ENCODE measurements around the gene WHRN.

Gene WHRN

DNA sequence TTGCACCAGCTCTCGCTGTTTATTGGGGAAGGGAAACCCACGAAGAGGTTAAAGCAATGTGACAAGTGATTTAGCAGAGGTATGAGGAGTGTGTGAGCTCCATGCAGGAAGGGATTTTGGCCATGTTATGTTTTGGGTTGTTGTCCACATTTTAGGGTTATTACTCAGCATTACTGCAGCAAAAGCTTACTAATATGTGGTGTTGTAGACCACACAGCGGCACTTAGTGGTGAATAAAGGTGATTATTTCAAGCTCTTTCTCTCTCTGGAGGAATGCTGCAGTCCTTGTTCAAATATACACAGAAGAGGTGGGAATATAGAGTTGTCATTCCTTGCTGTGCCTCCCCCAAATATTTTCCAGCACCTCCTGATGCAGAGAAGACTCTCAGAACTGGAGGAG is 87.8 kb downstream of the WHRN start:
- DNase-seq (ENCODE audit: low read depth) = no peak

DNA sequence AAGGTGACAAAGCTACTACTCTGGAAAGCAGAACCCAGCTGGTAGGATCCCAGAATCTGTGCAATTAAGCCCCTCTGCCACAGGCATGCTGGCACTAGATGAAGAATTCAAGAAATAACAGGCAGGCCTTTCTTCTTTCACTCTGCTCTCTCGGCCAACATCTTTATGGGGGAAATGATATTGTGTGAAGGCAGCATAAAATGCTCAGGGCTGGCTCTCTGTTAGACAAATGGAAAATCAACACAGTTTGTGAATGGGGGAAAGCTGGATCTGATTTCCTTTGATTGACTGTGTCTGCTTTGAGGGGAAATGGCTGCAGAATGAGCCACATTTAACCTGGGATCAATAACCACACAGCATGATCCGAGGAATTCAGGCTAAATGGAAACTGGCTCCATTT is 88.4 kb downstream of the WHRN start:
- no peak for DNase-seq (ENCODE audit: low read depth)

DNA sequence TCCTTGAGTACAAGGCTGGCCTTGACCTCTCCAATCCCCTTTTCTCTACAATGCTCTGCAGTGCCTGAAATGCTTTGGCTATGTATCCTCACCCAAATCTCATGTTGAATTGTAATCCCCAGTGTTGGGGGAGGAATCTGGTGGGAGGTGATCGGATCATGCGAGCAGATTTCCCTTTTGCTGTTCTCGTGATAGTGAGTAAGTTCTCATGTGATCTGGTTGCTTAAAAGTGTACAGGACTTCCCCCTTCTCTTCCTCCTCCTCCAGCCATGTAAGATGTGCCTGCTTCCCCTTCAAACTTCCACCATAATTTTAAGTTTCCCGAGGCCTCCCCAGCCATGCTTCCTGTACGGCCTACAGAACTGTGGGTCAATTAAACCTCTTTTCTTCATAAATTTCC is 89.0 kb downstream of the WHRN start:
- no peak for DNase-seq (ENCODE audit: low read depth)

DNA sequence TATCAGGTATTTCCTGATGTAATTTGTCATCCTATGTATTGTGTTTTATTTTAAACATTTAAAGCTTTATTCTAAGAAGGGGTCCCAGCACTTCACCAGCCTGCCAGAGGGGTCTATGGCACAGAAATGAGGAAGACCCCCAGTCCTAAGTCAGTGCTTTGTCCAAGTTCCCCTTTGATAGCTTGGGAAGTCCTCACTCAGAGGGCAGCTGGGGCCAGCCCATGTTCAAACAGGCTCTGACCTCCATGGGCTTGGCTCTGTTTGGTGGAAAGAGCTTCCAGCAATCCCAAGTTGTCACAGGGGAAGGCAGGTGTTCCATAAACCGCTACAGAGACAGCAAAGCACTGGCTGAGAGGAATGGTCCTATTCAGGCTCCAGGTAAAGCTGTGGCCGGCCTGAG is 90.9 kb downstream of the WHRN start:
- DNase-seq (ENCODE audit: low read depth) = no peak

DNA sequence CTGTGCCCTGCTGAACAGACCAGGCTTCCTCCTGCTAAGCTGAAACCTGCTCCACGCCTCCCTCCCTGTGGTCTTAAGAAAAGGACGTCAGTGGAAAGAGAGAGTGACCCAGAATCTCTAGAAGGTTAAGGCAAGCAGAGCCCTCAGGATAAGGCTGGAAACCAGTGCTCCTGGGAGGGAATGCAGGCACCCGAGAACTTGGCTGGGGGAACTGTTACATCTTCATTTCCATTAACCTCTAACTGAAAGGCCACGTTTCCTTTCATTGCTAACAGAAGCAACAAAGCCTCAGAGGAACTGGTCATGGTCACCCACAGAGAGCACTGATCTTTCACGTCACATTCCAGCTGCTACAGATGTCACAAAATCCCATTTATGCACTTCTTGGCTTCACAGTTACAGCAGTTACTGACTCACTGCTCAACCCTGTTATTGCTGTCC is 91.4 kb downstream of the WHRN start:
- no peak for DNase-seq (ENCODE audit: low read depth)

DNA sequence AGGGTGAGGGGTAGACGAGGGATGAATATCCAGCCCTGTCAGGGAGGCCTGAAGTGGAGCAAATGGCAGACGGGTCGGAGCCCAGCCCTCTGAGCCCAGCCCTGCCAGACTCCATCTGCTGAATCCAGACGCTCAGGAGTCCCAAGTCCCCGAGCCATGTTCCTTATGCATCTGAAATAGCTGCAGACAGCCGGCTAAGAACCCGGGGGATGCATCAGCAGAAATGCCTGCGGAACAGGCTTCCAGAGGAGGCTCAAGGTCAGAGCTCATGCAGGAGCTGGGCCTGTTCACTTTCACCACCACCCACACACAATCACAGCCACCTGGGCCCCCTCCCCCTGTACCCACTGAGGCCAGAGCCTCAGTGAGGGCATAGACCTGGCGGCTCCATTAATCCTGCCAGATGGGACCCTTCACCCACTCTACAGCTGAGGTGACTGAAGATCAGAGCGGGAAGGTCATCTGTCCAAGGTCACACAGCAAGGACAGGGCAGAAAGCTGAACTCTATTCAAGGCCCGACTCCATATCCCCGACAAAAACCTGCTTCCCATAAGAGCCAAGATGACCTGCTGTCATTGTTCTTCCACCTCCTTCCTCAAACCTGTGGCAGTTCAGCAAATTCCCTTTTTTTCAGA is 93.1 kb downstream of the WHRN start:
- DNase-seq (ENCODE audit: low read depth) = no peak

DNA sequence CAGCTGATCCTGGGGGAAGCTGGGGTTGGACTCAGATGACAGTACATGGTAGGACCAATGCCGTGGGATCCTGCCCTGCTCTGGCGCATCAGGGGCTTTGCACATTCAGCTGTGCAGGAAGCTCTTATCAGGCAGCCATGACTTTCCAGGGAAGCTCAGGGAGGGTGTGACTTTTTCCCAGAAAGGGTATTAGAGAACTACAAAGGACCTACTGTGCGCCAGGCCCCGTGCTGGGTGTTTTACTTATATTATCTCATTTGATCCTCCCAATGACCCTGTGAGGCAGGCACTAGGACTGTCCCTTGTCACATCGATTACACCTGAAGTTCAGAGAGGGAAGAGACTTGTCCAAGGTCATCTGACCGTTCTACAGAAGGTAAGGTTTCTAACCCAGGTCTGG is 93.8 kb downstream of the WHRN start:
- DNase-seq (ENCODE audit: low read depth) = no peak

DNA sequence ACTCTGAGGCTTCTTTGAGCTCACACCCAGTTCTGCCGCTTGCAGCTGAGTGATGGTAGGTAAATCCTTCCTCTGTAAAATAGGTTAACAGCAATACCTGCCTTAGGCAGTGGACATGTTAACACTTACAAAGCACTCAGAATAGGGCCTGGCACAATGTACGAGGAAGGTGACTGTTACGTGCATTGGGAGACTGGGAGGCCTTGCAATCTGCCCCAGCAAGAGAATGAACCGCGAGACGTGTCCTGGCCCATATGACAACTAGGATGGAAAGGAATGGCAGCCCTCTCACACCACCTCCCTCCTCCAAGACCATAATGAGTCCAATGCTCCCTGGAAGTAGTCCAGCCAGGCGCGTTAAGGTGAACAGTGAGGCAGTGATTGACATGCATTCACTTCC is 94.4 kb downstream of the WHRN start:
- DNase-seq (ENCODE audit: low read depth) = no peak

DNA sequence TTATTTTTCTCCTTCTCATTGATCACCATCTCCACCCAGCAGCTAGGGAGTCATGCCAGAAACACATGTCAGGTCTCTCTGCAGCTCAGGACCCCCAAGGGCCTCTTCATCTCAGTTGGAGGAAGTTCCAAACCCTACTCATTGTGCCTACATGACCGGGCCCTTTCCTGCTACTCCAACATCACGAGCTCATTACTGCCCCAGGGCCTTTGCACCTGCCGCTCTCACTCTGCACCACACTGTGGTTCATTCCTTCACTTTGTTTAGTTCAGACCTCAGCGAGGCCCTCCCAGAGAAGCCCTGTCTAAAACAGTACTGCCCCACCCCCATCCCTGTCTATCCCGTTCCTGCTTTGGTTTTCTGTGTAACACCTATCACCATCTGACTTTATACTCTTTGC is 95.4 kb downstream of the WHRN start:
- DNase-seq (ENCODE audit: low read depth) = no peak

DNA sequence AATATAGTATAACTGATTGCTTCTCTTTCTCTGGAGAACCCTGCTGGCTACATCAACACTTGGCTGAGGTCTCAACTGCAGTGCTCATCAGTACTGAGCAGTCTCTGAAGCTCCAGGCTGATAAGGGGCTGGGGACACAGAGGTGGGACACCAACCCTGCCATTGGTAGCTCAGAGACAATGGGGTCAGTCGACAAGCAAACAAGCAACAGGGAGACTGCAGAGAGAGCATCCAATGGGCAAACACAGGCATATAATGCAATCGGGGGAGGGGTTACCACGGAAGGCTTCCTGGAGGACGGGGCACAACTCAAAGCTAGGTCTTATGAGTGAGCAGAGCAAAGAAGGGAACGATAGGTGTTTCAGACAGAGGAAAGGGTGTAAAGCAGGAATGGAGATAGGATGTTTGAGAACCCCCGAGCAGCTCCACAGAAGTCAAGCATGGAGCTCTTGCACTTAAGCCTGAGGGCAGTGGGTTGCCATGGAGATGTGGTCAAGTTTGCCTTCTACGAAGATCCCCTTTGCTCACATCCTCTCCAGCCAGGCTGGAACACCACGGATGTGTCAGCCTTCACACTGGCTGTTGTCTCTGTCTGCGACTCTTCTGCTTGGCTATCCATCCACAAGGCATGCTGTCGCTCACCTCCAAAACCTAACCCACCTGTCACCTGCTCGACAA is 96.0 kb downstream of the WHRN start:
- no peak for DNase-seq (ENCODE audit: low read depth)

DNA sequence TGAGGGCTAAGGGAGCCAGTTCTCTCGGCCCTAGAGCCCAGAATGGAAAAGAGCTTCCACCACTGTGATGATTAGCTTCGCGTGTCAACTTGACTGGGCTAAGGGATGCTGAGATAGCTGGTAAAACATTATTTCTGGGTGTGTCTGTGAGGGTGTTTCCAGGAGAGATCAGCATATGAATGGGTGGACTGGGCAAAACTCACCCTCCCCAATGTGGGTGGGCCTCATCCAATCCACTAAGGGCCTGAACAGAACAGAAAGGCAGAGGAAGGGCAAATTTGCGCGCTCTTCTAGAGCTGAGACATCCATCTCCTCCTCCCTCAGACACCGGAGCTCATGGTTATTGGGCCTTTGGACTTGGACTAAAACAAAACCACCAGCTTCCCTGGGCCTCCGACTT is 96.6 kb downstream of the WHRN start:
- DNase-seq (ENCODE audit: low read depth) = no peak

DNA sequence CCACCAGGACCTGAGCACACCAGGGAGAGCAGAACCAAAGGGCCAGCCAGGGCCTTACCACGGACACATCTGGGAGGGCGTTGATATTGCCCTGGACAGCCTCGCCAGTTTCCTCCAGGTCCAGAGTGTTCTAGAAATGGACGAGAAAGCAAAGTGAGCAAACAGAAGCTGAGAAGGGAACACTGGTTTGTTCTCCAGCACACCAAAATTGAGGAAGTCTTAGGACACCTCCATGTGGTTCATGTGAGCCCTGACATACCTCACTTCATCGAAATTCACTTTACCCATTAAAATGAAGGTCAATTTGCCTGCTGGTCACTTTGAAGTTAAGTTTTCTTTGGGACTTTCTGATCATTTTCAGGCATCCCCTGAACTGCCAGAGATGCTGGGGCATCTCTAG is 97.4 kb downstream of the WHRN start:
- DNase-seq (ENCODE audit: low read depth) = no peak

DNA sequence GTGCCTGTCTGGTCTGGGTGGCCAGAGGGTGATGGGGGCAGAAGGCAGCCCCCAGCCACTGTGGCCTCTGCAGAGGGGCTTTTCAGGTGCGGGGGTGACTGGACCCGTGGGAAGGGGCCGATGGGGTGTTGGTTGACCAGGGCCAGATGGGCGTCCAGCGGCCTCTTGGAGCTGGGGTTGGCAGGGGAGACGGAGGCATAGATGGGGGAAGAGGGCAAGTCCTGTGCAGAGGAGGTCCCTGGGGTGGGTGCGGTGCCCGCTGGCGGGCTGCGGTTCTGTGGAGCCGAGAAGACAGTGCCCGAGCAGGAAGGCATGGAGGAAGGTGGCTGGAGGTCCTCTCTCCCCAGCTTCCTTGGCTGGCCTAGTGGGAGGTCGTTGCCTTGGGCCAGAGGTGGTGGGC is 98.8 kb downstream of the WHRN start:
- no peak for DNase-seq (ENCODE audit: low read depth)

DNA sequence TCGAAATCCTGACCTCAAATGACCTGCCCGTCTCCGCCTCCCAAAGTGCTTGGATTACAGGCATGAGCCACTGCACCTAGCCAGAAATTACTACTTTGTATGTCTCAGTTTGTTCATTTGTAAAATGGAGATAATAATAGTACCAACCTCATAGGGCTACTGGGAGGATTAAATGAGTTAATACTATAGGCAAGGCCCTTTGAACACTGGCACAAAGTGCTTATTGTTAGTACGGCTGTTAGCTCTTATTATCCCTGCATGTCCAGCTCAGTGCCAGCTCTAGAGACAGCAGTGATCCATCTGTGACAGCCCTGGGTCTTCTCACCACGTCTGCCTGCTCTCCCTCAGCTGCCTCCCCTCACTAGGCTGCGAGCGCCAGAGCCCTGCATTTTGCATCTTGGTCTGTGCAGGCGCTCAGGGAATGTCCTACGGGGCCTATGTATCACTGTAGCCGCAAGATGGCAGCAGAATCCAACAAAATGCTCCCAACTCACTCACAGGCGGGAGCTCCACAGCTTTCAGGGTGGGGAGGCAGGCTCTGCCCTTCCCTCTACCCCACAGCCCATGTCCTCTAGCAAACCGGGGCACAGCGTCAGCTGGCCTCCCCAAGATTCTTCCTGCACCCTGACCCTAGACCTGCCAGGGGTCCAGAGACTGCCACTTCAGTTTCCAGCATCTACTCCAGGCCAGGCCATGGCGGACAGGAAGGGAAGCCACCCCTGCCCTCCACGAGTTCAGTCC is 99.8 kb downstream of the WHRN start:
- DNase-seq (ENCODE audit: low read depth) = peak; percentile 59

DNA sequence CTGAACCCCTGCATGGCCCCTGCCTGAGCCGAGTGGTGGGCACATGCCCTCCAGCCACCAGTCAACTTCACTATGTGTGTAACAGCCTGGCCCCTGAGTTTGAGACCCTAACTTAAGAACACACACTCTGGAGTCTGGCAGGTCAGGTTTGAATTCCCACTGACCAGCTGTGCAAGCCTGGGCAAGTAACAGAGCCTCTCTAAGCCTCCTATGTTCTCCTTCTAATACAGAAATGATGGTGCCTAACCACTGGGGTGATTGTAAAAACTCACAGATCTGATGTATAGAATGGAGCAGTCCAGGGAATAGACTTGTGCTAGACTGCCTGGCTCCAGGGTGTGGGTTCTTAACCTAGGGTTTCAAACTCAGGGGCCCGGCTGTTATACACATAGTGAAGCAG is 100.7 kb downstream of the WHRN start:
- DNase-seq (ENCODE audit: low read depth) = no peak

DNA sequence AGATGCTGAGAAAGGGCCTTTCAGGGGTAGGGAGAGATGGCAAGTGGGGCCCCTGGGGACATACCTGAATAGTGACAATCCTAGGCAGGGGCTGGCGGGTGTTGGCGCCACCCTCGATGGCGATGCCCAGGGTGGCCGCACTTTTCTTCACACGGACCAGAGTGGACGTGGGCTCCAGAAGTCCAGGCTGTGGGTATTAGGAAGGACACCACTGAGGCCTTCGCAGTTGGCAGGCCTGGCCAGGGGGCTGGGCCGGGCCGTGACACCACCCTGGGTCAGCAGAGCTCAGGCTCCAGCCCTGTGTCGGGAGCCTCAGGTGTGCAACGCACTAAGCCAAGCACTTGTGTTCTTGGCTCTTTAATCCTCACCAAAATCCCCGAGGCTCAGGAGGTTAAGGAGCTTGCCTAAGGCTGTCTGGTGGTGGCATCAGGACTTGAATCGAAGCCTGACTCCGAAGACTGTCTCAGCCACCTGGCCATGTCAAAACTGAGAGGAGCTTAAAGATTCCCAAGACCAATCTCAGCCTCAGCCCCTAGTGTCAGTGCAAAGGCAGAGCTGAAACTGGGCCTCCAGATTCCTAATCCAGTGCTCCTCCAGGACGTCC is 102.0 kb downstream of the WHRN start:
- no peak for DNase-seq (ENCODE audit: low read depth)

DNA sequence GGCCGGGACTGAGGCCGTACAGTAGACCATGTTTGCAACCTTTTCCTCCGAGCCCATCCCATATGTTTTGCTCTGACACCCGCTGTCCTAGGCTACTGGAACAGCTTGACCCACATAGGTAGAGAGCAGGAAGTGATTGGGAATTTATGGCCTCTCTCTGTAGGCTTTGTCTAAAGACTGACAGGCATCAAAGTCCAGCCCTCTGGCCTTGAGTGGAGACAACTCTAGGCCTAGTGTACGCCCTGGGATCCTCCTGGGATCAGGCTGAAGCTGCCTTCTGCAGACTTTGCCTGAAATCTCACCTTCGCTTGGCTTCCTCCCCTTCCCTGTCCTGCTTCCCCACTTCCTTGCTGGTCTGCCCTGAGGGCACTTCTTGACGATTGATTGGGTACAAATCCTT is 103.9 kb downstream of the WHRN start:
- DNase-seq (ENCODE audit: low read depth) = no peak

DNA sequence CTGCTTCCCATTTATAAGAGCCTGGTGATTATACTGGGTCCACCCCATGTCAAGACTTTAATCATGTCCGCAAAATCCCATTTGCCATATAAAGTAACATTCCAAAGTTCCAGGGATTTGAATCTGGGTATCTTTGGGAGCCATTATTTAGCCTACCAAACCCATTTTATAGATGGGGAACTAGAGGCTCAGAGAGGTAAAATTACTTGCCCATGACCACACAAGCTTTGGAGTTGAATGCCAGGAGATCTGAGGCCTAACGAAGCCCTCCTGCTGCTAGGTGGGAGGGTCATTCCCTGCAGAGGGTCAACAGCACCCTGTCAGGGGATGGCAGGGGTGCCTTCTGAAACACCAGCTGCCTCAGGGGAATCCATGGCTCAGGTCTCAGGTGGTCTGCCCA is 104.5 kb downstream of the WHRN start:
- DNase-seq (ENCODE audit: low read depth) = no peak

DNA sequence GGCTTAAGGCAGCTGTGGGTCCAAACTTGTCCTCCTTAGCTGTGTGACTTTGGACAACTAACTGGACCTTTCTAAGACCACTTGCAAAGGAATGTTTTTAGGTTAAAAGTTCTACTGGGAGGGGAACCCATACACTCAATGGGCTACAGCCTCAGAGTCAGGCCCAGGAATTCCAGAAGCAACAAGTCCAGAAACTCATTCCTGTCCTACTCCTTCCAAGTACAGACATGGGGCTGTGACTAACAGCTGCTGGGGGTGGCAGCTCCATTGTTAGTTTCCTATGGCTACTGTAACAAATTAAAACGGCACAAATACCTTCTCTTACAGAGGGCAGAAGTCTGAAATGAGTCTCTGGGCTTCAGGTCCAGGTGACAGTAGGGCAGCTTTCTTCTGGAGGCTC is 105.1 kb downstream of the WHRN start:
- no peak for DNase-seq (ENCODE audit: low read depth)

DNA sequence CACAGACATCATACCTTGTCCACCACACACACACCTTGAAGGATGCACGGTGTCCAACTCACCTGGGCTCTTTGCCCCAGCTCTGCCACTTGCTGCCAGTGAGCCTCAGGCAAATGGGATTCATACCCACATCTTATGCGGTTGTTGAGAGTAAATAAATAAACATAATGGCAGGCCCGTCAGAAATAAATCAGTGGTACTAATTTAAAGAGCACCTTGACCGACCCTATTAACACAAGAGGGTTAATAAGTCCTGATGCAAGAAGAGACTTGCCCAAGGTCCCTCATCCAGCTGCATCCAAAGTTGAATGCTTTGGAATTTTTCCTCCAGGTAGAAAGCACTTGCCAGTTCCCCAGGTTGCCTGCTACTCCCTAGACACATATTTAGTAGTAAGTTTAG is 105.9 kb downstream of the WHRN start:
- DNase-seq (ENCODE audit: low read depth) = no peak

DNA sequence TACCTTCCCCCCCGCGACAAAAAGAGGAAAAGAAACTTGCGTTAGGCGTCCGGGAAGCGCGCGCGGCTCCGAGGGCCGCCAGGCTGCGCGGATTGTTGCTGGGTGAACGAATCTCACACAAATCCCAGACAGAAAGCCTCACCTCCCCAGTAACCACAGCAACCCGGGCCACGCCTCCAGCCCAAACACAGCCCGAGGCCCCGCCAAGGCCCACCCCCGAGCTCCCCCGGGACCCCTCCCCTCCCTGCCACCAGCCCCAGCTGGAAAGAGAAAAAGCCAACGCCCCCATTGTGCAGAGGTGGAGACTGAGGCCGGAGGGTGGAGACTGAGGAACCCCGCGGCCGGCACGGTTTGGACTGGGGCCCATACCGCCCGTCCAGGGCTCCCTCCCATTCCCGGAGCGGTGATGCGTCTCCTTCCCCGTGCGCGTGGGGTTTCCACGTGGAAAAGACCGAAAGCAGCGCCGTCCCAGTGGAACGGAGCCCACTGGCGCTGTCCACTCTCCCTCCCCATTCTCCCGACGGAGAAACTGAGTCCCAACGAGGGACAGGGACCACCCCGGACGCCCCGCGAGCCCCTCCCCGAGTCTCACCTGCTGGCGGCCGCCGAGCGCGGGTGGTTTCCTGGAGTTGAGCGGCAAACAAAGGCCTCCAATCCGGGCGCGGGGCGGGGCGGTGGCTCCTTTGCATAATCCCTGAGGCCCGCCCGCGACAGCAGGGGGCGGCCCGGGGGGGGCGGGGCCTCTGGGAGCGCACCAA is 107.2 kb downstream of the WHRN start:
- DNase-seq (ENCODE audit: low read depth) = peak; percentile 94

DNA sequence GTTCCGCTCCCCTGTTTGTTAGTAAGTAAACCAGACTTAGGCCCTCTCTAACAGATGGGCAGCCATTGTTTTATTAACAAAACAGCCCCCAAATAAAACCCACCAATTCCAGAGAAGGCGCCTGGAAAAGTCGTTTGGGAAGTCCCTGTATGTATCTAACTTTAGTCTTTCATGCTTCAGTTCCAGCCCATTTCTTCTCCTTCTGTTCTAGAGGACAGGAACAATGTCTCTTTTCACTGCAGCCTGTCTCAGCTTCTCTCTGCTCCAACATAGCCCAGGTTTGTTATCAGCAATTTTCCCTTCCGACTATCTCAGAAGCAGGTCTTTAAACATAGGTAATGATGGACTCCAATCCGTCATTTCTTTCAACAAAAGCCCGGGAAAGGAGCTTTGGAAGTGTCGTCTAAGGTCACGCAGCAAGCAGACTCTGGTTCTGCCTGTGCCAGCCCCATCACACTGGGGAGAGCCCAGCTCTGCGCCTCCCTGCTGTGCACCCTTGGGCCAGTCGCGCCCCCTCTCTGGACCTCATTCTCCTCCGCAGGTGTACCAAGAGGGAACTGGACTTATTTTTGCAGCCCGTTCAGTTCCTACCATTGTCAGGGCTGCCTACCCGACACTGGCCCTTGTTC is 107.9 kb downstream of the WHRN start:
- no peak for DNase-seq (ENCODE audit: low read depth)
